Mucosa of rectum (tissue), 2 donors: ENCODE results near the gene CDH13.

ENCODE experiments used
- H3K27ac ChIP-seq, 2 donors: one replicate each; pipeline ENCODE4 v1.7.0; 2013; ENCODE audit warnings: inconsistent platforms in 2 of 2, low read depth in 2 of 2, low read length in 2 of 2
- H3K27me3 ChIP-seq, 2 donors: one replicate each; pipeline ENCODE4 v1.7.0; 2013; ENCODE audit warnings: low read length in 2 of 2; ENCODE audit not compliant: control insufficient read depth in 2 of 2, insufficient read depth in 2 of 2
- H3K36me3 ChIP-seq, 2 donors: one replicate each; pipeline ENCODE4 v1.7.0; 2013; ENCODE audit warnings: low read length in 2 of 2; ENCODE audit not compliant: control insufficient read depth in 2 of 2, insufficient read depth in 2 of 2
- H3K4me1 ChIP-seq, 2 donors: one replicate each; pipeline ENCODE4 v1.7.0; 2013; ENCODE audit warnings: low read length in 2 of 2, mild to moderate bottlenecking in 1 of 2; ENCODE audit not compliant: control insufficient read depth in 2 of 2, insufficient read depth in 2 of 2
- H3K4me3 ChIP-seq, 2 donors: one replicate each; pipeline ENCODE4 v1.7.0; 2013; ENCODE audit warnings: low read length in 2 of 2
- H3K9ac ChIP-seq, 2 donors: one replicate each; pipeline ENCODE4 v1.7.0; 2013; ENCODE audit warnings: low read length in 2 of 2, low read depth in 1 of 2, mild to moderate bottlenecking in 1 of 2
- H3K9me3 ChIP-seq, 2 donors: one replicate each; pipeline ENCODE4 v1.7.0; 2013; ENCODE audit warnings: low read length in 2 of 2; ENCODE audit not compliant: control insufficient read depth in 2 of 2
- donor health status: healthy.
- donor health status: Normal muscosa, but diverticular disease.

The CDH13 gene

GRCh38 chr16:83143788-83144187 lies 517.0 kb downstream of the CDH13 start:
- Histone ChIP-seq H3K27ac (no peak overlapping the region), H3K4me3 (no peak overlapping the region), H3K9me3 (no peaks in the 10 kb centered on the region), H3K4me1 (no peaks in the 10 kb centered on the region), H3K27me3 (no peaks in the 10 kb centered on the region), H3K9ac (no peak overlapping the region), H3K36me3 (no peaks in the 10 kb centered on the region)

GRCh38 chr16:83145297-83145696 lies 518.5 kb downstream of the CDH13 start:
- Histone ChIP-seq H3K27ac (no peak overlapping the region), H3K4me1 (no peaks in the 10 kb centered on the region), H3K9me3 (no peaks in the 10 kb centered on the region), H3K36me3 (no peaks in the 10 kb centered on the region), H3K9ac (no peak overlapping the region), H3K27me3 (no peaks in the 10 kb centered on the region), H3K4me3 (no peak overlapping the region)

GRCh38 chr16:83147244-83147643 lies 520.5 kb downstream of the CDH13 start:
- no peaks in the 10 kb centered on the region for H3K4me1 ChIP-seq
- H3K9ac ChIP-seq, result no peak overlapping the region
- no peak overlapping the region for H3K4me3 ChIP-seq
- no peaks in the 10 kb centered on the region for H3K9me3 ChIP-seq
- no peaks in the 10 kb centered on the region for H3K27me3 ChIP-seq
- H3K27ac ChIP-seq, result no peak overlapping the region
- no peaks in the 10 kb centered on the region for H3K36me3 ChIP-seq

GRCh38 chr16:83158320-83158957 lies 531.7 kb downstream of the CDH13 start:
- no peaks in the 10 kb centered on the region for H3K9me3 ChIP-seq
- no peak overlapping the region for H3K9ac ChIP-seq
- no peaks in the 10 kb centered on the region for H3K36me3 ChIP-seq
- H3K27ac ChIP-seq, result no peak overlapping the region
- no peaks in the 10 kb centered on the region for H3K27me3 ChIP-seq
- no peaks in the 10 kb centered on the region for H3K4me1 ChIP-seq
- H3K4me3 ChIP-seq, result no peak overlapping the region

GRCh38 chr16:83159049-83159448 lies 532.3 kb downstream of the CDH13 start:
- Histone ChIP-seq H3K27ac (no peak overlapping the region), H3K9me3 (no peaks in the 10 kb centered on the region), H3K36me3 (no peaks in the 10 kb centered on the region)

GRCh38 chr16:83160287-83161020 lies 533.7 kb downstream of the CDH13 start:
- H3K4me1 ChIP-seq, result no peaks in the 10 kb centered on the region
- H3K9me3 ChIP-seq, result no peaks in the 10 kb centered on the region
- H3K27ac ChIP-seq, result no peak overlapping the region
- H3K9ac ChIP-seq, result no peak overlapping the region
- no peak overlapping the region for H3K4me3 ChIP-seq
- no peaks in the 10 kb centered on the region for H3K27me3 ChIP-seq
- H3K36me3 ChIP-seq, result no peaks in the 10 kb centered on the region

More at GRCh38 chr16:83159049-83159448, 532.3 kb downstream of the CDH13 start:
- H3K27me3 ChIP-seq, result no peaks in the 10 kb centered on the region
- H3K4me3 ChIP-seq, result no peak overlapping the region
- no peaks in the 10 kb centered on the region for H3K4me1 ChIP-seq
- H3K9ac ChIP-seq, result no peak overlapping the region

GRCh38 chr16:83162791-83163190 lies 536.0 kb downstream of the CDH13 start:
- Histone ChIP-seq H3K4me1 (no peaks in the 10 kb centered on the region), H3K4me3 (no peak overlapping the region), H3K9me3 (no peaks in the 10 kb centered on the region), H3K27ac (no peak overlapping the region), H3K27me3 (no peaks in the 10 kb centered on the region), H3K36me3 (no peaks in the 10 kb centered on the region), H3K9ac (no peak overlapping the region)

- Histone ChIP-seq H3K36me3 (no peaks in the 10 kb centered on the region), H3K9me3 (no peaks in the 10 kb centered on the region), H3K4me3 (no peak overlapping the region), H3K9ac (no peak overlapping the region), H3K27me3 (no peaks in the 10 kb centered on the region), H3K4me1 (no peaks in the 10 kb centered on the region), H3K27ac (no peak overlapping the region)
Measured at GRCh38 chr16:83164816-83165215, 538.0 kb downstream of the CDH13 start.

- no peaks in the 10 kb centered on the region for H3K4me1 ChIP-seq
- H3K4me3 ChIP-seq, result no peak overlapping the region
- no peaks in the 10 kb centered on the region for H3K36me3 ChIP-seq
- H3K27ac ChIP-seq, result no peak overlapping the region
- H3K9me3 ChIP-seq, result no peaks in the 10 kb centered on the region
- no peaks in the 10 kb centered on the region for H3K27me3 ChIP-seq
- no peak overlapping the region for H3K9ac ChIP-seq
Measured at GRCh38 chr16:83171396-83171795, 544.6 kb downstream of the CDH13 start.

GRCh38 chr16:83174671-83175070 lies 547.9 kb downstream of the CDH13 start:
- Histone ChIP-seq H3K27ac (no peak overlapping the region), H3K36me3 (no peaks in the 10 kb centered on the region), H3K9me3 (no peaks in the 10 kb centered on the region), H3K27me3 (peaks cover 0 to 4% of the 10 kb centered on the region in 2 donors), H3K4me1 (no peaks in the 10 kb centered on the region), H3K9ac (no peak overlapping the region), H3K4me3 (no peak overlapping the region)
